PC-9 (cell line): ENCODE data around the gene OR2W1.

Source experiments
- CTCF ChIP-seq: fragments of 200-600 bp; sonication (generic); conservative IDR thresholded peaks from 2 replicates; pipeline ENCODE4 v1.6.1; 2017; ENCODE audit warnings: mixed run types, antibody characterized with exemption, mild to moderate bottlenecking, moderate library complexity
- EZH2 ChIP-seq: fragments of 200-600 bp; sonication (generic); IDR thresholded peaks from 2 replicates; pipeline ENCODE4 v1.8.0; 2017; ENCODE audit warnings: antibody characterized with exemption, low read depth

GRCh38 chr6:29079203-29079602 is 34.2 kb upstream of the OR2W1 start:
- TF ChIP-seq CTCF: no peak
- no peak for TF ChIP-seq EZH2
